ENCODE measurements around the gene ERI3.

GRCh38 chr1:44338136-44338535 lies 16.9 kb downstream of the ERI3 start:
- TF ChIP-seq CTCF (IDR thresholded peaks at IDR 0.05) (no peak), POLR2AphosphoS5 (IDR thresholded peaks at IDR 0.05; ENCODE audit: low read depth, low read length) (no peak), REST (IDR thresholded peaks at IDR 0.05; ENCODE audit: insufficient read depth in 1 of 2, low read depth in 2 of 2, low read length in 1 of 2) (no peak), TCF7L2 (IDR thresholded peaks at IDR 0.05; ENCODE audit: low read depth, low read length) (no peak), SIN3A (IDR thresholded peaks at IDR 0.05; ENCODE audit: borderline replicate concordance, insufficient read depth, low read depth, low read length) (no peak)
